NOMO-1 treated with DMSO at 0.1 percent for 48 hours (cell line): ENCODE measurements around the gene IMPDH2.

Experiments
- DNase-seq: peaks from one replicate; lab custom pipeline; 2025; ENCODE audit not compliant: unreplicated experiment; lab: John Stamatoyannopoulos, UW

Gene IMPDH2

GRCh38 chr3:48984663-48985062, 44.5 kb downstream of the IMPDH2 start:
- no peak for DNase-seq

GRCh38 chr3:48983096-48983495, 46.1 kb downstream of the IMPDH2 start:
- no peak for DNase-seq

- no peak for DNase-seq
Measured at GRCh38 chr3:48982686-48983085, 46.5 kb downstream of the IMPDH2 start.

GRCh38 chr3:48982016-48982415, 47.2 kb downstream of the IMPDH2 start:
- no peak for DNase-seq

- DNase-seq = no peak
Measured at GRCh38 chr3:48980295-48980694, 48.9 kb downstream of the IMPDH2 start.

- no peak for DNase-seq
Measured at GRCh38 chr3:48979451-48979850, 49.7 kb downstream of the IMPDH2 start.
